Trophoblast cell (in vitro differentiated cells and primary cell): ENCODE measurements around the gene FTO.

Experiments
- DNase-seq, 2 donors: peaks; one replicate each; pipeline ENCODE4 v3.0.0-alpha.2; 2016
- H2AFZ ChIP-seq: 2 replicates; pipeline ENCODE4 v1.6.1; 2013; ENCODE audit warnings: low read length, moderate library complexity, mild to moderate bottlenecking; ENCODE audit not compliant: insufficient read depth, poor library complexity
- H2AK5ac ChIP-seq: 2 replicates; pipeline ENCODE4 v1.6.1; 2013; ENCODE audit warnings: mild to moderate bottlenecking, low read length
- H2BK120ac ChIP-seq: 2 replicates; pipeline ENCODE4 v1.6.1; 2013; ENCODE audit warnings: low read length, mild to moderate bottlenecking, moderate library complexity; ENCODE audit not compliant: insufficient read depth, poor library complexity
- H2BK12ac ChIP-seq: 2 replicates; pipeline ENCODE4 v1.6.1; 2013; ENCODE audit warnings: mild to moderate bottlenecking, low read length, moderate library complexity
- H2BK5ac ChIP-seq: 2 replicates; pipeline ENCODE4 v1.6.1; 2013; ENCODE audit warnings: low read length, low read depth, moderate library complexity, mild to moderate bottlenecking; ENCODE audit not compliant: poor library complexity
- H3K14ac ChIP-seq: 2 replicates; pipeline ENCODE4 v1.6.1; 2013; ENCODE audit warnings: mild to moderate bottlenecking, low read length
- H3K18ac ChIP-seq: 2 replicates; pipeline ENCODE4 v1.6.1; 2013; ENCODE audit warnings: mild to moderate bottlenecking, low read length
- H3K23ac ChIP-seq: 2 replicates; pipeline ENCODE4 v1.6.1; 2013; ENCODE audit warnings: low read length
- H3K27ac ChIP-seq: 2 replicates; pipeline ENCODE4 v1.5.1; 2013; ENCODE audit warnings: low read depth, mild to moderate bottlenecking, inconsistent platforms, low read length, moderate library complexity
- H3K27me3 ChIP-seq: 2 replicates; pipeline ENCODE4 v1.6.1; 2013; ENCODE audit warnings: inconsistent platforms, mild to moderate bottlenecking, low read length, moderate library complexity; ENCODE audit not compliant: insufficient read depth
- H3K36me3 ChIP-seq, 2 experiments: 1 replicate in 1 of 2; 2 replicates in 1 of 2; pipeline ENCODE4 v1.6.1; 2013; ENCODE audit warnings: low read length in 2 of 2, mild to moderate bottlenecking in 2 of 2, moderate library complexity in 1 of 2; ENCODE audit not compliant: insufficient read depth in 2 of 2, control insufficient read depth in 1 of 2
- H3K4ac ChIP-seq: 2 replicates; pipeline ENCODE4 v1.6.1; 2013; ENCODE audit warnings: low read depth, mild to moderate bottlenecking, low read length, moderate library complexity
- H3K4me1 ChIP-seq, 2 experiments: 1 replicate in 1 of 2; 2 replicates in 1 of 2; pipeline ENCODE4 v1.6.1; 2013; ENCODE audit warnings: low read length in 2 of 2, mild to moderate bottlenecking in 2 of 2, moderate library complexity in 1 of 2; ENCODE audit not compliant: insufficient read depth in 2 of 2, control insufficient read depth in 1 of 2
- H3K4me2 ChIP-seq: 2 replicates; pipeline ENCODE4 v1.6.1; 2013; ENCODE audit warnings: inconsistent platforms, mild to moderate bottlenecking, low read length, moderate library complexity
- H3K4me3 ChIP-seq: 2 replicates; pipeline ENCODE4 v1.5.1; 2013; ENCODE audit warnings: mild to moderate bottlenecking, low read depth, low read length, inconsistent platforms
- H3K79me1 ChIP-seq: one replicate; pipeline ENCODE4 v1.6.1; 2013; ENCODE audit warnings: low read length
- H3K79me2 ChIP-seq: 2 replicates; pipeline ENCODE4 v1.6.1; 2013; ENCODE audit warnings: low read length, mild to moderate bottlenecking; ENCODE audit not compliant: control insufficient read depth, insufficient read depth, poor library complexity
- H3K9ac ChIP-seq: 2 replicates; pipeline ENCODE4 v1.6.1; 2013; ENCODE audit warnings: mild to moderate bottlenecking, low read length
- H3K9me3 ChIP-seq: 2 replicates; pipeline ENCODE4 v1.6.1; 2013; ENCODE audit warnings: low read depth, mild to moderate bottlenecking, control low read depth, inconsistent platforms, low read length; ENCODE audit not compliant: insufficient read depth
- H4K12ac ChIP-seq: 2 replicates; pipeline ENCODE4 v1.6.1; 2013; ENCODE audit warnings: low read depth, mild to moderate bottlenecking, low read length, moderate library complexity
- H4K8ac ChIP-seq: 2 replicates; pipeline ENCODE4 v1.6.1; 2013; ENCODE audit warnings: low read depth, mild to moderate bottlenecking, low read length, moderate library complexity
- H4K91ac ChIP-seq: one replicate; pipeline ENCODE4 v1.6.1; 2013; ENCODE audit warnings: low read depth, mild to moderate bottlenecking, low read length, moderate library complexity
- WGBS: extraction: QIAGEN DNeasy Blood & Tissue Kit; methylation state at CpG from one replicate; pipeline ENCODE4 v1.1.7; 2013; ENCODE audit warnings: missing lambda C conversion rate; ENCODE audit not compliant: insufficient read length, insufficient coverage; ENCODE audit errors: extremely low coverage; 5-methylcytosine and 5-hydroxymethylcytosine counted together

Gene FTO

DNA sequence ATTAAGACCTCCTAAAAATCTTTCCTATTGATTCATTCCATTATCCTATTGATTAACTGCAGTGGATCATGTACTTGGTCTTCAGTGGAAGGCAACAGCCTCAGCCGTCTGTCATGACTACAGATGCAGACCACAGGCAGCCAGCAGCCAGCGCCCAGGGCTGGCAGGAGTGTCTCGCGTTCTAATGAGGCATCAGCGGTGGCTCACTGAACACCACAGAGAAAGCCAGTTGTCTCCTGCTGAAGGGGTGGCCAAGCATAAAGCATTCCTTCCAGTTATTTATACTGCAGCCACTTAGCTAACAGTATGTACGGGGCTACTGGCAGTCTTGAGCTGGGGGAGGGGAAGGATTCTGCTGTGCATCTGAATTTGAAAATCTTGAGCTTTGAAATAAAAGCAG lies 368.3 kb downstream of the FTO start:
- peaks cover 0 to 2% of the 10 kb centered on the region in 2 experiments for H3K4me1 ChIP-seq
- H2AFZ ChIP-seq, result no peak overlapping the region
- H2BK5ac ChIP-seq, result no peak overlapping the region
- H3K36me3 ChIP-seq, result no peaks in the 10 kb centered on the region
- no peak overlapping the region for H2AK5ac ChIP-seq
- no peak overlapping the region for H3K4ac ChIP-seq
- H3K79me2 ChIP-seq, result no peaks in the 10 kb centered on the region
- no peaks in the 10 kb centered on the region for H3K79me1 ChIP-seq
- no peak overlapping the region for H4K8ac ChIP-seq
- H3K9ac ChIP-seq, result no peak overlapping the region
- no peak overlapping the region for H3K4me2 ChIP-seq
- H2BK120ac ChIP-seq, result no peak overlapping the region
- H3K27ac ChIP-seq, result no peak overlapping the region
- H4K12ac ChIP-seq, result no peak overlapping the region
- no peak overlapping the region for H2BK12ac ChIP-seq
- H3K14ac ChIP-seq, result no peak overlapping the region
- H4K91ac ChIP-seq, result no peak overlapping the region
- H3K18ac ChIP-seq, result no peak overlapping the region
- H3K23ac ChIP-seq, result no peak overlapping the region
- H3K27me3 ChIP-seq, result no peaks in the 10 kb centered on the region
- no peaks in the 10 kb centered on the region for H3K9me3 ChIP-seq
- no CpG with 5 or more reads among the region's 6 CpGs for WGBS
- H3K4me3 ChIP-seq, result no peak overlapping the region
- DNase-seq, result no peak

DNA sequence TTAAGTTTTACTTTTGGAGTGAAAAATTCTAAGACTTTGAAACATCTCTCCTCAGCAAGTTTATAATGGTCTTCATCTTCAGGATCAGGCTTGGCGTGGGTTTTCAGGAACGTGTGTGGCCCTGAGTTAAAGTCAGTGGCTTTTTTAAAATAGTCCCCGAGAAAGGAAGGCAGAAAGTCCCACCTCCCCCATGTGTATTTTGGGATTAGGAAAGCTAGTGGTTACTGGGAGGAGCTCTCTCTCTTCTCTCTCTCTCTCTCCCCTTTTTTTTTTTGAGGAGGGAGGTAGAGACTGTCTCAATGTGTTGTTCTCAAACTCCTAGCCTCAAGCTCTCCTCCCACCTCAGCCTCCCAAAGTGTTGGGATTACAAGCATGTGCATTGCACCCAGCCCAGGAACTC lies 369.4 kb downstream of the FTO start:
- H4K12ac ChIP-seq, result no peak overlapping the region
- no peak overlapping the region for H3K27ac ChIP-seq
- no peak overlapping the region for H2BK5ac ChIP-seq
- H3K23ac ChIP-seq, result no peak overlapping the region
- H3K4ac ChIP-seq, result no peak overlapping the region
- H2AFZ ChIP-seq, result no peak overlapping the region
- no peak for DNase-seq
- no peak overlapping the region for H2BK12ac ChIP-seq
- H3K9ac ChIP-seq, result no peak overlapping the region
- no peak overlapping the region for H4K91ac ChIP-seq
- H2AK5ac ChIP-seq, result no peak overlapping the region
- H3K79me2 ChIP-seq, result no peaks in the 10 kb centered on the region
- no peak overlapping the region for H2BK120ac ChIP-seq
- no peak overlapping the region for H3K18ac ChIP-seq
- no peaks in the 10 kb centered on the region for H3K27me3 ChIP-seq
- no peak overlapping the region for H3K4me2 ChIP-seq
- no peak overlapping the region for H4K8ac ChIP-seq
- H3K36me3 ChIP-seq, result no peaks in the 10 kb centered on the region
- no peak overlapping the region for H3K14ac ChIP-seq
- H3K4me3 ChIP-seq, result no peak overlapping the region
- no peaks in the 10 kb centered on the region for H3K9me3 ChIP-seq
- no CpG with 5 or more reads among the region's 3 CpGs for WGBS
- H3K4me1 ChIP-seq, result peaks cover 0 to 8% of the 10 kb centered on the region in 2 experiments
- H3K79me1 ChIP-seq, result no peaks in the 10 kb centered on the region

DNA sequence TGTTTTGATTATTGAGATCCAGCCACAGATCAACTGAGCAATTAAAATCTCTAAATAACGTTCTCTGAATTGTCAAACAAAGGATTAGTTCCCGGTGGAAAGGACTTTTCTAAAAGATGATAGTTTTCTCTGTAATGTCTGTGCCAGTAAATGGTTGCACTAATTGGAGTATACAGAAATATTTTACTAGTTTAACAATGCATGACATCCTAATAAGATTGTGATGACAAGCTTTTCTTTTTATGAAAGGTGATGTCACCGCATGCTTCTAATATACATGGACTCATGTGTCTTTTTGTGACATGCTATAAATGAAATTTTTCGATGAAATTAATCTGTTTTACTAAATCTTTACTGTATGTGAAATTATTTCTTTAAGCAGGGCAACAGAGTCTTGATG lies 371.5 kb downstream of the FTO start:
- Histone ChIP-seq H3K27me3 (no peaks in the 10 kb centered on the region), H3K36me3 (no peaks in the 10 kb centered on the region), H2BK5ac (no peak overlapping the region), H2AK5ac (no peak overlapping the region), H4K91ac (no peak overlapping the region), H2AFZ (no peak overlapping the region), H4K8ac (no peak overlapping the region), H3K23ac (no peak overlapping the region), H4K12ac (no peak overlapping the region), H2BK120ac (no peak overlapping the region), H3K4ac (no peak overlapping the region), H3K9me3 (no peaks in the 10 kb centered on the region), H3K4me1 (peaks cover 0 to 8% of the 10 kb centered on the region in 2 experiments), H3K4me3 (no peak overlapping the region), H3K9ac (no peak overlapping the region), H3K79me2 (no peaks in the 10 kb centered on the region), H3K79me1 (no peaks in the 10 kb centered on the region), H2BK12ac (no peak overlapping the region), H3K4me2 (no peak overlapping the region), H3K18ac (no peak overlapping the region), H3K27ac (no peak overlapping the region), H3K14ac (no peak overlapping the region)
- no CpG with 5 or more reads among the region's 4 CpGs for WGBS
- DNase-seq, result no peak

DNA sequence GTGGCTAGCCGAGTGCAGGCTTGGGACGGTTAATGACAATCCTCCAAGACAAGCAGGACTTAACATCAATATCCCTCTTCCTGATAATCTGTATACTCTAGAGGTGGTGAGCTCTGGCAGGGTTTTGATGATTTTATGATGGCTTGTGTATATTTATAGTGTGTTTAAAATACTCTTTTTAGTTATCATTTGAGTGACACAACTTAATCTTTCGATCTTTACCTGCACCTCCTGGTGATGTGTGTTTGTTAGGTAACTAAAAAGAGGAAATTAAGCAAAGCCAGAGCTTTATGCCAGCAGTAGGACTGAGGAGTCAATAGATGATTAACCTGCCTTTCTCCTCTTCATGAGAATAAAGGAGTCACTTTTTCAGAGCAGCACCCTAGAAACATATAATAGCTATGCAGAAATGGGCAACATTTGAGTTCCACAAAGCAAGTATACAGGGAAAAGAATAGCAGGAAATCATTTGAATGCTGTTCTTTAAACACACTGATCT lies 372.1 kb downstream of the FTO start:
- Histone ChIP-seq H4K8ac (no peak overlapping the region), H4K91ac (no peak overlapping the region), H3K27me3 (no peaks in the 10 kb centered on the region), H3K4me3 (no peak overlapping the region), H3K79me1 (no peaks in the 10 kb centered on the region), H3K14ac (no peak overlapping the region), H4K12ac (no peak overlapping the region), H2AK5ac (no peak overlapping the region), H3K36me3 (no peaks in the 10 kb centered on the region), H2AFZ (no peak overlapping the region), H3K9me3 (no peaks in the 10 kb centered on the region), H2BK12ac (no peak overlapping the region), H3K27ac (no peak overlapping the region), H3K9ac (no peak overlapping the region), H3K4ac (no peak overlapping the region), H3K79me2 (no peaks in the 10 kb centered on the region), H3K4me2 (no peak overlapping the region), H3K4me1 (peaks cover 0 to 8% of the 10 kb centered on the region in 2 experiments), H3K23ac (no peak overlapping the region), H2BK120ac (no peak overlapping the region), H3K18ac (no peak overlapping the region), H2BK5ac (no peak overlapping the region)
- WGBS, result no CpG with 5 or more reads among the region's 3 CpGs
- no peak for DNase-seq
